CD8-positive, alpha-beta memory T cell (primary cell): ENCODE data around the gene HPSE. TPM values are rescaled to one million over a fixed set of nuclear protein-coding genes. Genes with fewer than 3 reads are reported as not detected.
A peak's percentile ranks its signal among the peaks of the same experiment; 100 is the strongest.
"Not testable (repeated sequence)": the region's sequence is repeated elsewhere in the genome, so short reads cannot be mapped to it uniquely, and the experiment has no call there.

ENCODE experiments used
- CTCF ChIA-PET: fragments of 350-600 bp; sonication (Branson Sonifier 250); formaldehyde crosslinking; loops from one replicate; lab custom pipeline; 2021; ENCODE audit warnings: antibody characterized with exemption; lab: Charles Lee
- POLR2A ChIA-PET: fragments of 350-600 bp; sonication (Branson Sonifier 250); formaldehyde crosslinking; loops from one replicate; lab custom pipeline; 2021; ENCODE audit warnings: antibody characterized with exemption; lab: Charles Lee
- DNase-seq, 5 donors: peaks; one replicate each; pipeline versions ENCODE4 v3.0.0 to v3.0.0-alpha.2; 2020 to 2022; ENCODE audit warnings: mixed read lengths in 1 of 5
- H3K27ac ChIP-seq: one replicate; pipeline ENCODE4 v1.7.0; 2013; ENCODE audit warnings: low read depth, mild to moderate bottlenecking, low read length, moderate library complexity
- H3K27me3 ChIP-seq: 2 replicates; pipeline ENCODE4 v1.7.0; 2013; ENCODE audit warnings: low read length, mild to moderate bottlenecking; ENCODE audit not compliant: insufficient read depth, poor library complexity, severe bottlenecking
- H3K36me3 ChIP-seq: 2 replicates; pipeline ENCODE4 v1.7.0; 2013; ENCODE audit warnings: mild to moderate bottlenecking, low read length, moderate library complexity; ENCODE audit not compliant: insufficient read depth
- H3K4me1 ChIP-seq: 2 replicates; pipeline ENCODE4 v1.7.0; 2013; ENCODE audit warnings: mild to moderate bottlenecking, low read length, moderate library complexity; ENCODE audit not compliant: insufficient read depth
- H3K4me3 ChIP-seq: 2 replicates; pipeline ENCODE4 v1.7.0; 2013; ENCODE audit warnings: mild to moderate bottlenecking, low read length
- H3K9me3 ChIP-seq: 2 replicates; pipeline ENCODE4 v1.7.0; 2013; ENCODE audit warnings: mild to moderate bottlenecking, low read length
- H3K27ac Mint-ChIP-seq, 8 donors: one replicate each; pipeline ENCODE4 v1.8.0; 2020 to 2021; ENCODE audit warnings: mixed read lengths in 8 of 8, mild to moderate bottlenecking in 6 of 8, inconsistent platforms in 3 of 8, moderate library complexity in 3 of 8
- H3K27me3 Mint-ChIP-seq, 2 donors: one replicate each; pipeline ENCODE4 v1.8.0; 2020 to 2021; ENCODE audit warnings: mixed read lengths in 2 of 2, mild to moderate bottlenecking in 1 of 2, moderate library complexity in 1 of 2
- H3K36me3 Mint-ChIP-seq, 3 donors: one replicate each; pipeline ENCODE4 v1.8.0; 2020 to 2021; ENCODE audit warnings: mixed read lengths in 3 of 3, inconsistent platforms in 1 of 3, mild to moderate bottlenecking in 1 of 3
- H3K4me1 Mint-ChIP-seq, 3 donors: one replicate each; pipeline ENCODE4 v1.8.0; 2020 to 2021; ENCODE audit warnings: mixed read lengths in 3 of 3, inconsistent platforms in 1 of 3, mild to moderate bottlenecking in 1 of 3
- H3K4me3 Mint-ChIP-seq, 7 donors: one replicate each; pipeline ENCODE4 v1.8.0; 2020 to 2021; ENCODE audit warnings: mixed read lengths in 7 of 7, mild to moderate bottlenecking in 6 of 7, moderate library complexity in 4 of 7, inconsistent platforms in 2 of 7
- H3K9me3 Mint-ChIP-seq, 5 donors: one replicate each; pipeline ENCODE4 v1.8.0; 2020 to 2022; ENCODE audit warnings: mixed read lengths in 5 of 5, mild to moderate bottlenecking in 3 of 5, moderate library complexity in 2 of 5, inconsistent platforms in 1 of 5
- polyA plus RNA-seq: library from polyadenylated mRNA; unstranded; fragments of 300-500 nt; fragmentation: Illumina TruSeq; gene quantifications from one replicate; pipeline ENCODE4 v1.2.3, GENCODE V29; 2021
- total RNA-seq, 2 experiments: library from RNA; stranded (reverse); gene quantifications; one replicate each; pipeline ENCODE4 v1.2.3, GENCODE V29; 2021

Gene HPSE
- total and polyA plus RNA-seq, 3 experiments from 2014 or later = 4.1 to 10.9 (median 10.6) TPM

- H3K4me1 ChIP-seq, H3K27ac Mint-ChIP-seq, H3K9me3 Mint-ChIP-seq, H3K36me3 ChIP-seq, DNase-seq, H3K4me3 ChIP-seq, H3K27me3 ChIP-seq, H3K27me3 Mint-ChIP-seq, H3K4me3 Mint-ChIP-seq, H3K9me3 ChIP-seq, H3K27ac ChIP-seq: not testable (repeated sequence)
- ChIA-PET CTCF (interaction anchor here (0.6 to 1.4 kb wide), 3 partner anchors 8 to 32 kb away, joined by 3 to 6 read pairs (median 3); partner anchors contain the start of gene COQ2), POLR2A (interaction anchor here (0.6 kb wide), 1 partner anchor 18 kb away, joined by 4 read pairs; no protein-coding TSS in a partner anchor)
- Mint-ChIP-seq H3K36me3 (peaks cover 0 to 52% (median 15%) of the 10 kb centered on the region in 3 donors), H3K4me1 (peaks cover 10 to 20% (median 19%) of the 10 kb centered on the region in 3 donors)
These were observed 60.7 kb downstream of the HPSE start for GRCh38 chr4:83273926-83274325.

DNA sequence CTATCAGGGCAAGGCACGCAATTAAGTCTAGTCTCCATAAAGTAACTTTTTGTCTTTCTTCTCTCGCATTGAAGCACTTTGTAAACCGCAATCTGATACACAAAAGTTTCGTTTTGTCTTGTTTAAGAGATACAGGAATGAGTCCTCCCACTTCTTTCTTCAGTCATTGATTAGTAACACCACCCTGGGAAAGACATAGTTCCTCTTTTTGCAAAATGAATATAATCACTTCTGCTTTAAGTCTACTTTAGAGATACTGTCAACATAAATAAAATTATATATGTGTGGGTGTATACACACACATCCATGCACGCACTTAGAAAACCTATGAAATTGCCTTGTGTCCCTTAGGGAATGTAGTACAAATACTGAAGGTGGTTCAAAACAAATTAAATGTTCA, 61.7 kb downstream of the HPSE start:
- Mint-ChIP-seq H3K27me3 (no peaks in the 10 kb centered on the region), H3K27ac (peak overlapping the region in 1 of 8 donors; percentile 26), H3K36me3 (peaks cover 0 to 46% (median 17%) of the 10 kb centered on the region in 3 donors), H3K9me3 (no peaks in the 10 kb centered on the region), H3K4me3 (peak overlapping the region in 1 of 7 donors; percentile 3), H3K4me1 (peaks cover 14 to 28% (median 23%) of the 10 kb centered on the region in 3 donors)
- Histone ChIP-seq H3K4me1 (no peaks in the 10 kb centered on the region), H3K27ac (no peak overlapping the region), H3K27me3 (no peaks in the 10 kb centered on the region), H3K9me3 (no peaks in the 10 kb centered on the region), H3K4me3 (no peak overlapping the region), H3K36me3 (no peaks in the 10 kb centered on the region)
- no peak for DNase-seq
- POLR2A ChIA-PET = no interaction called here
- CTCF ChIA-PET = interaction anchor here (1.0 to 1.4 kb wide), 2 partner anchors 9 to 12 kb away, joined by 3 to 6 read pairs; partner anchors contain the start of gene COQ2

DNA sequence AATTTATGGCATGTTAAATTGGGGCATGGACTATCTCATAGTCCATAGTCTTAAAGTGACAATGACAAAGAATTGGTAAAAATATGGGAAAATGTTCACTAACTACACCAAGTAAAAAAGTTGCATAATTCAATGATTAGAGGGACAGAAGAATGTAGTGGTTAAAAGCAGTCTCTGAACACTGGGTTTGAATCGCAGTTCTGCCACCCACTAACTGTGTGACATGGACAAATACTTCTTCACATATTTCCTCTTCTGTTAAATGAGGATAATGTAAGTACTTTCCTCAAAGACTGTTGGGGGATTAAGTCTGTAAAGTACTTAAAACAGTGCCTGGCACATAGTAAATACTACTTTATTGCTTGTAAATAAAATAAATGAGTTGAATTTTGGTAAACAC, 65.4 kb downstream of the HPSE start:
- no peaks in the 10 kb centered on the region for H3K36me3 ChIP-seq
- H3K4me3 Mint-ChIP-seq = no peak overlapping the region
- ChIA-PET CTCF (no interaction called here), POLR2A (no interaction called here)
- no peaks in the 10 kb centered on the region for H3K4me1 ChIP-seq
- DNase-seq = no peak
- peaks cover 0 to 43% (median 14%) of the 10 kb centered on the region in 3 donors for H3K36me3 Mint-ChIP-seq
- no peaks in the 10 kb centered on the region for H3K9me3 ChIP-seq
- no peak overlapping the region for H3K27ac Mint-ChIP-seq
- no peaks in the 10 kb centered on the region for H3K9me3 Mint-ChIP-seq
- peaks cover 6 to 29% (median 17%) of the 10 kb centered on the region in 3 donors for H3K4me1 Mint-ChIP-seq
- H3K4me3 ChIP-seq = no peak overlapping the region
- no peak overlapping the region for H3K27ac ChIP-seq
- H3K27me3 ChIP-seq = no peaks in the 10 kb centered on the region
- H3K27me3 Mint-ChIP-seq = no peaks in the 10 kb centered on the region

GRCh38 chr4:83268491-83268890, 66.2 kb downstream of the HPSE start:
- H3K36me3 ChIP-seq = no peaks in the 10 kb centered on the region
- Mint-ChIP-seq H3K9me3 (no peaks in the 10 kb centered on the region), H3K27ac (peak overlapping the region in 1 of 8 donors; percentile 29), H3K4me1 (peaks cover 6 to 29% (median 17%) of the 10 kb centered on the region in 3 donors), H3K27me3 (no peaks in the 10 kb centered on the region), H3K4me3 (no peak overlapping the region), H3K36me3 (peaks cover 0 to 41% (median 14%) of the 10 kb centered on the region in 3 donors)
- H3K27me3 ChIP-seq = no peaks in the 10 kb centered on the region
- no peak overlapping the region for H3K4me3 ChIP-seq
- H3K9me3 ChIP-seq = no peaks in the 10 kb centered on the region
- no peaks in the 10 kb centered on the region for H3K4me1 ChIP-seq
- H3K27ac ChIP-seq = no peak overlapping the region
- POLR2A ChIA-PET = no interaction called here
- no peak for DNase-seq
- CTCF ChIA-PET = interaction anchor here (1.0 to 2.7 kb wide), 3 partner anchors 13 to 194 kb away, joined by 3 to 12 read pairs (median 4); no protein-coding TSS in a partner anchor

DNA sequence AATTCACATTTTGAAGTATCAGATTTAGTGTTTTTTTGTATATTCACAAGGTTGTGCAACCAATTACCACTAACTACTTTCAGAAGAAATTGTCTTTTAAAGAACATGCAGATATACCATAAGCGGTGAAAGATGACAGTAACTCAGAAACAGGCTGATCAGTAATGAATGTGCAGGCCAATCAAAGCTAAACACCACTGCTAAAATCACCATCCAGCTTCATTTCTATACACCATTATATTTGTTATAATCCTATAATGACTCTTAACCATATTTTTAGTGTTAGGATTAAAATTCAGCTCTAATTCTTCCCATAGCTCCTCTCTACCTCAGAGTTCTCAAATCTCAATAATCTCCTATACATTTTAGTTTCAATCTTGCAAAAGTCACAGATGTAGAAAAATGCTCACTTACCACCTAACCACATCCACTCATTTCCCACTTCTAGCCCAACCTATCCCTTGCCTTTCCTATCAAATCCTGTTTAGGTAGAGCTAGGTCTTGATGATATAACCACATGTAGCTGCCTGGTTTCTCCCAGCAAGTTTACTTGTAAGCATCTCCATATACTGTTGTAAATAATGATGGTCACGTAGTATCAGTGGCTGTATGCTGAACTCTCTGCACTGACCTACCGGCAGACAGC, 66.7 kb downstream of the HPSE start:
- H3K9me3 Mint-ChIP-seq = no peaks in the 10 kb centered on the region
- Histone ChIP-seq H3K27ac (no peak overlapping the region), H3K4me1 (no peaks in the 10 kb centered on the region), H3K9me3 (no peaks in the 10 kb centered on the region), H3K36me3 (no peaks in the 10 kb centered on the region), H3K27me3 (no peaks in the 10 kb centered on the region), H3K4me3 (no peak overlapping the region)
- no peak overlapping the region for H3K4me3 Mint-ChIP-seq
- H3K27ac Mint-ChIP-seq = peak overlapping the region in 2 of 8 donors; percentile 12 to 56
- H3K27me3 Mint-ChIP-seq = no peaks in the 10 kb centered on the region
- peaks cover 6 to 28% (median 15%) of the 10 kb centered on the region in 3 donors for H3K4me1 Mint-ChIP-seq
- no peak for DNase-seq
- CTCF ChIA-PET = interaction anchor here (1.0 to 2.7 kb wide), 3 partner anchors 14 to 193 kb away, joined by 3 to 12 read pairs (median 4); no protein-coding TSS in a partner anchor
- peaks cover 0 to 39% (median 18%) of the 10 kb centered on the region in 3 donors for H3K36me3 Mint-ChIP-seq
- POLR2A ChIA-PET = no interaction called here

DNA sequence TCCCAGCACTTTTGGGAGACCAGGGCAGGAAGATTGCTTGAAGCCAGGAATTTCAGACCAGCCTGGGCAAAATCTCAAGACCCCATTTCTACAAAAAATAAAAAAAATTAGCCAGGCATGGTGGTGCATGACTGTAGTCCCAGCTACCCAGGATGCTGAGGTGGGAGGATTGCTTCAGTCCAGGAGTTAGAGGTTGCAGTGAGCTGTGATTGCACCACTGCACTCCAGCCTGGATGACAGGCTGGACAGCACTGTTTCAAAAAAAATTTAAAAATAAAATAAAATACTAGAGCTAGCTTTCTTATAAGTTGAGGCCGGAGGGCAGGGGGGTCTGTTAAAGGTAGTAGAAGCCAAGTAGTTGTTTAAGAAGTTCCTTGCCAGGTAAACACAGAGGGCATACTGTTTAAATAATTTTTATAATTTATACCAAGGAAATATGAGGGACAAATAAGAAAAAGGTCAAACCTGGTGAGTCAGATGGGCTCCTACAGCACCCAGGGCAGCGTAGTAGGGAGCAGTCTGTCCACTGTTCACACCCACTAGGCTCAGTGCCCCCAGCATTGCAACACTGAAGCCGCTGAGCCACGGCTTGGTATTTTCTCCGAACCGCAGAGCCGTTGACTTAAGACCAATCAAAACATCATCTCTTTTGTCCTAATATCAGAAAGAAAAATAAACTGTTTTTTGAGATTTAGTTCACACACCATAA, 67.4 kb downstream of the HPSE start:
- no peak for DNase-seq
- no peaks in the 10 kb centered on the region for H3K36me3 ChIP-seq
- H3K27ac Mint-ChIP-seq = no peak overlapping the region
- ChIA-PET CTCF (interaction anchor here (1.0 to 2.7 kb wide), 6 partner anchors 14 to 230 kb away, joined by 3 to 12 read pairs (median 4); no protein-coding TSS in a partner anchor), POLR2A (no interaction called here)
- no peak overlapping the region for H3K27ac ChIP-seq
- peaks cover 0 to 38% (median 15%) of the 10 kb centered on the region in 3 donors for H3K36me3 Mint-ChIP-seq
- H3K4me3 Mint-ChIP-seq = no peak overlapping the region
- peaks cover 6 to 24% (median 12%) of the 10 kb centered on the region in 3 donors for H3K4me1 Mint-ChIP-seq
- H3K4me1 ChIP-seq = no peaks in the 10 kb centered on the region
- no peak overlapping the region for H3K4me3 ChIP-seq
- no peaks in the 10 kb centered on the region for H3K27me3 ChIP-seq
- H3K9me3 Mint-ChIP-seq = no peaks in the 10 kb centered on the region
- H3K27me3 Mint-ChIP-seq = no peaks in the 10 kb centered on the region
- no peaks in the 10 kb centered on the region for H3K9me3 ChIP-seq

DNA sequence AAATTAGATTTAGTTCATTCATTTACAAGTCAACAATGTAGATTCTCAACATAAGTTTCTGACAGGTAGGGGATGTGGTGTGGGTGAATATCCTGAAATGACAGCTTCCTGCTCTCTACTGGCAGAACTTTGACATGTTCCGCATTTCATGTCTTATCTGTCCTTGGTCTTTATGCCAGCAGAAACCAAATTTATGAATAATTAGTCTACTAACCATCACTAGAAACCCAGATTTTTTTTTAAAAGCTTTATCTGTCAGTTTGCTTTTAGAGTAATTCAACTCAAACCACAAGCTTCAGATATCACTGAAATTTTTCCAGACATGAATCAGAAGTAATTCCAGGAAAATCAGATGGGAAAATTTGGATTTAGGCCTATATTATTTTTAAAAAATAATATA, 68.0 kb downstream of the HPSE start:
- Mint-ChIP-seq H3K27me3 (no peaks in the 10 kb centered on the region), H3K9me3 (no peaks in the 10 kb centered on the region), H3K36me3 (peaks cover 0 to 37% (median 19%) of the 10 kb centered on the region in 3 donors), H3K27ac (no peak overlapping the region), H3K4me3 (no peak overlapping the region), H3K4me1 (peaks cover 6 to 24% (median 12%) of the 10 kb centered on the region in 3 donors)
- H3K9me3 ChIP-seq = no peaks in the 10 kb centered on the region
- no peak overlapping the region for H3K4me3 ChIP-seq
- no peak for DNase-seq
- no peaks in the 10 kb centered on the region for H3K36me3 ChIP-seq
- POLR2A ChIA-PET = no interaction called here
- H3K27me3 ChIP-seq = no peaks in the 10 kb centered on the region
- CTCF ChIA-PET = interaction anchor here (0.8 to 2.7 kb wide), 5 partner anchors 13 to 230 kb away, joined by 3 to 12 read pairs (median 3); no protein-coding TSS in a partner anchor
- no peaks in the 10 kb centered on the region for H3K4me1 ChIP-seq
- no peak overlapping the region for H3K27ac ChIP-seq
